Peyer's patch (tissue), 4 donors: Measurements from ENCODE around the gene OLA1. TPM values are rescaled to one million over a fixed set of nuclear protein-coding genes. Genes with fewer than 3 reads are reported as not detected.

Experiments
- DNase-seq, 3 donors: peaks; one replicate each; pipeline ENCODE4 v3.0.0-alpha.2; 2017 to 2019
- H3K27ac ChIP-seq, 4 donors: fragments of 200-600 bp; sonication (generic); one replicate each; pipeline ENCODE4 v1.5.1; 2016 to 2019
- H3K27me3 ChIP-seq, 2 donors: fragments of 200-600 bp; sonication (generic); one replicate each; pipeline ENCODE4 v1.5.1; 2019
- H3K36me3 ChIP-seq, 3 donors: fragments of 200-600 bp; sonication (generic); one replicate each; pipeline ENCODE4 v1.5.1; 2016 to 2019
- H3K4me1 ChIP-seq, 4 donors: fragments of 200-600 bp; sonication (generic); one replicate each; pipeline ENCODE4 v1.5.1; 2016 to 2019
- H3K4me3 ChIP-seq, 4 donors: fragments of 200-600 bp; sonication (generic); 1 replicate in 3 of 4; 2 replicates in 1 of 4; pipeline ENCODE4 v1.5.1; 2016 to 2019; ENCODE audit warnings: mild to moderate bottlenecking in 1 of 4
- H3K9me3 ChIP-seq, 4 donors: fragments of 200-600 bp; sonication (generic); one replicate each; pipeline ENCODE4 v1.5.1; 2016 to 2019; ENCODE audit warnings: mild to moderate bottlenecking in 1 of 4
- POLR2A ChIP-seq, 2 donors: fragments of 450-650 bp; IDR thresholded peaks; one replicate each; pipeline ENCODE4 v1.5.1; 2017; ENCODE audit warnings: antibody characterized with exemption in 2 of 2, mild to moderate bottlenecking in 2 of 2, moderate library complexity in 2 of 2
- total RNA-seq, 4 donors: library from RNA; depleted of rRNA; stranded (reverse); fragments of >200 nt; gene quantifications; one replicate each; pipeline ENCODE4 v1.1.0, GENCODE V29; 2016
- TF ChIP-seq, protein P1 (sequence below), 6 experiments: fragments of 450-650 bp in 4 of 6; fragments of 200-600 bp in 2 of 6; sonication (generic) in 1 of 6; IDR thresholded peaks; one replicate each; pipeline ENCODE4 v1.5.1; 2017 to 2019; ENCODE audit warnings: antibody characterized with exemption in 6 of 6, mild to moderate bottlenecking in 3 of 6, moderate library complexity in 1 of 6

Gene OLA1
- total RNA-seq, 4 donors from 2014 or later, result 34.0 to 52.8 (median 35.5) TPM

DNA sequence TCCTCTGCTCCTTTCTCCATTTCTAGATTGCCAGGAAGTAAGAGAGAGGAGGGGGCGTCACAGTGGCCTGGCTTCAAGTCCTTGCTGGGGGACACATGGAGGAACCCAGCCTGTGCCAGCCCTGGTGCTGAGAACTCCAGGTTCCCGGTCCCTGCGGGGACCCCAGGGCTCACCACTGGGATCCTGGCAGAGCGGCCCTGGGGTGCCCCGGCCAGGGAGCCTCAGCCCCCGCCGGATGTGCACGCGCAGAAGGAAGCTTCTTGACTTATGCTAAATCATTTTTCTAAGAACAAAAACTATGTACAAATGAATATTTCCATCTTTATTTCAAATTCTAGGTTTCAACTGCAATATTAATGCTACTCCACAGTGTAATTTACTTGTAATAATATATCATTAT lies 200.6 kb downstream of the OLA1 start:
- no peaks in the 10 kb centered on the region for H3K36me3 ChIP-seq
- H3K4me3 ChIP-seq, result no peak overlapping the region
- no peaks in the 10 kb centered on the region for H3K27me3 ChIP-seq
- peaks cover 0 to 5% (median 0%) of the 10 kb centered on the region in 4 donors for H3K4me1 ChIP-seq
- TF ChIP-seq, protein P1, sequence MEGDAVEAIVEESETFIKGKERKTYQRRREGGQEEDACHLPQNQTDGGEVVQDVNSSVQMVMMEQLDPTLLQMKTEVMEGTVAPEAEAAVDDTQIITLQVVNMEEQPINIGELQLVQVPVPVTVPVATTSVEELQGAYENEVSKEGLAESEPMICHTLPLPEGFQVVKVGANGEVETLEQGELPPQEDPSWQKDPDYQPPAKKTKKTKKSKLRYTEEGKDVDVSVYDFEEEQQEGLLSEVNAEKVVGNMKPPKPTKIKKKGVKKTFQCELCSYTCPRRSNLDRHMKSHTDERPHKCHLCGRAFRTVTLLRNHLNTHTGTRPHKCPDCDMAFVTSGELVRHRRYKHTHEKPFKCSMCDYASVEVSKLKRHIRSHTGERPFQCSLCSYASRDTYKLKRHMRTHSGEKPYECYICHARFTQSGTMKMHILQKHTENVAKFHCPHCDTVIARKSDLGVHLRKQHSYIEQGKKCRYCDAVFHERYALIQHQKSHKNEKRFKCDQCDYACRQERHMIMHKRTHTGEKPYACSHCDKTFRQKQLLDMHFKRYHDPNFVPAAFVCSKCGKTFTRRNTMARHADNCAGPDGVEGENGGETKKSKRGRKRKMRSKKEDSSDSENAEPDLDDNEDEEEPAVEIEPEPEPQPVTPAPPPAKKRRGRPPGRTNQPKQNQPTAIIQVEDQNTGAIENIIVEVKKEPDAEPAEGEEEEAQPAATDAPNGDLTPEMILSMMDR (IDR thresholded peaks at IDR 0.05), result no peak
- no peak for TF ChIP-seq POLR2A (IDR thresholded peaks at IDR 0.05)
- H3K27ac ChIP-seq, result no peak overlapping the region
- H3K9me3 ChIP-seq, result peaks cover 0 to 2% (median 0%) of the 10 kb centered on the region in 4 donors
- no peak for DNase-seq

DNA sequence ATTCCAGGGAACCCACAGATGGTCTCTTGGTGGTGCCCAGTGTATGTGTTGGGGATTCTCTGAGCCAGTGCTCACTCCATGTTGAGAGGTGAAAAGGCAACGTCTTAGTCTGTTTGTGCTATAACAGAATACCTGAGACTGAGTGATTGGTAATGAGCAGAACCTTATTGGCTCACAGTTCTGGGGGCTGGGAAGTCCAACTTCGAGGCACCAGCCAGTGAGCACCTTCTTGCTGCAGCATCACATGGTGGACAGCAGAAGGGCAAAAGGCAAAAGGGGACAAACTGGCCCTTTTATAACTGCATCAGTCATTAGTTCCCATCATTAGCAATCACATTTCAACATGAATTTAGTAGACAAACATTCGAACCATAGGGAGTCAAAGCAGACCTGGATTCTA lies 202.2 kb downstream of the OLA1 start:
- TF ChIP-seq POLR2A (IDR thresholded peaks at IDR 0.05), result no peak
- TF ChIP-seq, protein P1 (IDR thresholded peaks at IDR 0.05), result no peak
- H3K27ac ChIP-seq, result no peak overlapping the region
- DNase-seq, result no peak
- no peak overlapping the region for H3K4me3 ChIP-seq
- no peaks in the 10 kb centered on the region for H3K27me3 ChIP-seq
- peaks cover 0 to 2% (median 0%) of the 10 kb centered on the region in 4 donors for H3K9me3 ChIP-seq
- H3K36me3 ChIP-seq, result no peaks in the 10 kb centered on the region
- H3K4me1 ChIP-seq, result no peaks in the 10 kb centered on the region

DNA sequence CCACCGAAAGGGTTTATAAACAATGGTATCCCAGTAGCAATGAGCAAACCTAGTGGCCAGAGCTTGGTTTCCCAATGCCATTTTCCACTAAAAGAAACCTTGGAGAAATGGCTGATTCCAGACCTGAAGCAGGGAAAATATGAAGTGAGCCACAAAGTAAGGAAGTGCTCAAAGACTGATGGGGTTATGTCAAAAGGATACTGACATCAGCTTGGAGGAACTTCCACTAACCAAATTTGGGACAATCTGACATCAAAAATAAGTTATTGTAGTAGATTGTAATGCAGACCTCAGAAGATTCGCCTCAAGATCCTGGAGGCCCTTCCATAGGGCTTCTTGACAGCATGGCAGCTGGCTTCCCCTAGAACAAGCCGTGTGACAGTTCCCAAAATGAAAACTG lies 203.8 kb downstream of the OLA1 start:
- no peak for DNase-seq

DNA sequence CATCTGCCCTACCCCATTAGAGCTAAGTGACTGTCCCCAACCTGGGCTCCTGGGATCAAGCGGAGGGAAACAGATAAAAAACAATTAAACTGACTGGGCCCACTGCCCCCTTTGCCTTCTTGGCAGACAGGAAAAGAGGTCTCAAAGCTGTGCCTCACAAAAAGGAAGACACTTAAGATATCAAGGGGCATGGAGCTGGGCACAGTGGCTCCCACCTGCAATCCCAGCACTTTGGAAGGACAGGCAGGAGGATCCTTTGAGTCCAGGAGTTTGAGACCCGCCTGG lies 208.0 kb downstream of the OLA1 start:
- H3K27ac ChIP-seq, result no peak overlapping the region
- DNase-seq, result no peak
- H3K4me3 ChIP-seq, result no peak overlapping the region

More for the DNA sequence above, 203.8 kb downstream of the OLA1 start:
- H3K36me3 ChIP-seq, result no peaks in the 10 kb centered on the region
- peaks cover 0 to 2% (median under 1%) of the 10 kb centered on the region in 4 donors for H3K4me1 ChIP-seq
- no peak overlapping the region for H3K27ac ChIP-seq
- TF ChIP-seq, protein P1 (IDR thresholded peaks at IDR 0.05), result no peak
- TF ChIP-seq POLR2A (IDR thresholded peaks at IDR 0.05), result no peak
- H3K9me3 ChIP-seq, result peaks cover 0 to 2% (median 0%) of the 10 kb centered on the region in 4 donors
- no peak overlapping the region for H3K4me3 ChIP-seq
- H3K27me3 ChIP-seq, result no peaks in the 10 kb centered on the region

DNA sequence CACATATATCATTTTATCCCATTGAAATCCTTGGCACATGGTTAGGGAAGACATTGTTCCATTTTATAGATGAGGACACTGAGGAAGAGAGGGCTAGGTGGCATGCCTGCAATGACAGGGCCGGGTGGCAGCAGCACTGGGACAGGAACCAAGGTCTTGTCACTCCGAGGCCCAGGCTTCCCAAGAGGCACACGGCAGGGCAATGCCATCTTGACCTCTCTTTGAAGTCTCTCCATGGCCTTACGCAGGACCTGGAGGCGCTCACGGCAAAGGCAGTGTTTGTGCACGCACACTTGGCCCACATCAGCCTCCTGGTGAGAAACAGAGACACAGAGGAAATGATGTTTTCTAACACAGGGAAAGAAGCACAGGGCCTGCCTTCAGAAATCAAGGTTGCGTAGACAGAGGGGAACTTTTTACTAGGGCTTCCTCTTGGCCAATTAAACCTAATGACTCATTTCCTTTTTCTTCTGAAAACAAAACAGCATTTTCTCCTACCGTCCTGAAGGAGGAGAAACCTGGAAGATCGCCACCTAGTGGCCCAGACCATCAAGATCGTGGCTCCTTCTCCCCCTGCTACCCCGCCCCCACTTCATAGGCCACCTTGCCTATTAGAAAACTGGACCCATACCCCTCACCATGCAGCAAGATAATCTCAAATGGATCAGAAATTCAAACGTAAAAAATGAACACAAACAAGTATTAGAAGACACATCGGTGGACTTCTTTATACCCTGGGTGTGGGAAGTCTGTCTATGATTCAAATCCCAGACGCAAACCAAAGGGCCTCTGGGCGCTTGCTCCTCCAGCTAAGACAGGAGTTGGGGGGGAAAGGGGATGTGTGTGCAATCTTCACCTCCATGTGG lies 208.5 kb downstream of the OLA1 start:
- TF ChIP-seq POLR2A (IDR thresholded peaks at IDR 0.05), result no peak
- TF ChIP-seq, protein P1 (IDR thresholded peaks at IDR 0.05), result peak; percentile 74 to 92 (median 82)
- no peaks in the 10 kb centered on the region for H3K27me3 ChIP-seq
- peak overlapping the region; percentile 73 to 90 (median 79) for H3K27ac ChIP-seq
- H3K4me1 ChIP-seq, result peaks cover 0 to 4% (median 2%) of the 10 kb centered on the region in 4 donors
- no peaks in the 10 kb centered on the region for H3K9me3 ChIP-seq
- DNase-seq, result peak; percentile 82 to 96 (median 87)
- no peaks in the 10 kb centered on the region for H3K36me3 ChIP-seq
- H3K4me3 ChIP-seq, result peak overlapping the region in 1 of 4 donors; percentile 28

More for the DNA sequence above, 208.0 kb downstream of the OLA1 start:
- Histone ChIP-seq H3K4me1 (peaks cover 0 to 4% (median 2%) of the 10 kb centered on the region in 4 donors), H3K36me3 (no peaks in the 10 kb centered on the region), H3K9me3 (no peaks in the 10 kb centered on the region), H3K27me3 (no peaks in the 10 kb centered on the region)
- TF ChIP-seq POLR2A (IDR thresholded peaks at IDR 0.05), result no peak
- TF ChIP-seq, protein P1 (IDR thresholded peaks at IDR 0.05), result no peak
